Measurements from ENCODE around the gene ZNF274.

- TF ChIP-seq EZH2phosphoT487 (IDR thresholded peaks at IDR 0.05; ENCODE audit: low read length) (no peak), EZH2 (optimal IDR thresholded peaks at IDR 0.05; ENCODE audit: low read depth, low read length) (no peak)
- TF ChIP-seq, protein P1, sequence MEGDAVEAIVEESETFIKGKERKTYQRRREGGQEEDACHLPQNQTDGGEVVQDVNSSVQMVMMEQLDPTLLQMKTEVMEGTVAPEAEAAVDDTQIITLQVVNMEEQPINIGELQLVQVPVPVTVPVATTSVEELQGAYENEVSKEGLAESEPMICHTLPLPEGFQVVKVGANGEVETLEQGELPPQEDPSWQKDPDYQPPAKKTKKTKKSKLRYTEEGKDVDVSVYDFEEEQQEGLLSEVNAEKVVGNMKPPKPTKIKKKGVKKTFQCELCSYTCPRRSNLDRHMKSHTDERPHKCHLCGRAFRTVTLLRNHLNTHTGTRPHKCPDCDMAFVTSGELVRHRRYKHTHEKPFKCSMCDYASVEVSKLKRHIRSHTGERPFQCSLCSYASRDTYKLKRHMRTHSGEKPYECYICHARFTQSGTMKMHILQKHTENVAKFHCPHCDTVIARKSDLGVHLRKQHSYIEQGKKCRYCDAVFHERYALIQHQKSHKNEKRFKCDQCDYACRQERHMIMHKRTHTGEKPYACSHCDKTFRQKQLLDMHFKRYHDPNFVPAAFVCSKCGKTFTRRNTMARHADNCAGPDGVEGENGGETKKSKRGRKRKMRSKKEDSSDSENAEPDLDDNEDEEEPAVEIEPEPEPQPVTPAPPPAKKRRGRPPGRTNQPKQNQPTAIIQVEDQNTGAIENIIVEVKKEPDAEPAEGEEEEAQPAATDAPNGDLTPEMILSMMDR (IDR thresholded peaks at IDR 0.05; ENCODE audit: low read length): no peak
These were observed 21.7 kb downstream of the ZNF274 start for GRCh38 chr19:58204566-58204965.

Data from MM.1S (cell line).